Activated CD4-positive, alpha-beta T cell treated with anti-CD3 and anti-CD28 coated beads, Interleukin-2, amount 10 ng/mL, durations not matched to agents 7 days and 5 days (primary cell): ENCODE data around the gene RAB26. TPM values are rescaled to one million over a fixed set of nuclear protein-coding genes. Genes with fewer than 3 reads are reported as not detected.
"Not testable (repeated sequence)": the region's sequence is repeated elsewhere in the genome, so short reads cannot be mapped to it uniquely, and the experiment has no call there.

Experiments
- CTCF ChIA-PET: fragments of 350-600 bp; sonication (Branson Sonifier 250); formaldehyde crosslinking; loops from one replicate; lab custom pipeline; 2021; ENCODE audit warnings: antibody characterized with exemption; lab: Charles Lee
- POLR2A ChIA-PET: fragments of 350-600 bp; sonication (Branson Sonifier 250); formaldehyde crosslinking; loops from one replicate; lab custom pipeline; 2021; ENCODE audit warnings: antibody characterized with exemption; lab: Charles Lee
- DNase-seq: peaks from one replicate; pipeline ENCODE4 v3.0.0-alpha.2; 2020
- H3K27ac Mint-ChIP-seq: one replicate; pipeline ENCODE4 v1.8.0; 2021; ENCODE audit warnings: mild to moderate bottlenecking, moderate library complexity, mixed read lengths
- H3K27me3 Mint-ChIP-seq: one replicate; pipeline ENCODE4 v1.8.0; 2021; ENCODE audit warnings: mixed read lengths
- H3K36me3 Mint-ChIP-seq: one replicate; pipeline ENCODE4 v1.8.0; 2021; ENCODE audit warnings: low read depth, mixed read lengths
- H3K4me1 Mint-ChIP-seq: one replicate; pipeline ENCODE4 v1.8.0; 2021; ENCODE audit warnings: mixed read lengths
- H3K4me3 Mint-ChIP-seq: one replicate; pipeline ENCODE4 v1.8.0; 2021; ENCODE audit warnings: mild to moderate bottlenecking, moderate library complexity, mixed read lengths
- H3K9me3 Mint-ChIP-seq: one replicate; pipeline ENCODE4 v1.8.0; 2021; ENCODE audit warnings: mixed read lengths
- total RNA-seq, 2 experiments: library from RNA; stranded (reverse); gene quantifications; one replicate each; pipeline ENCODE4 v1.2.3, GENCODE V29; 2021

Gene RAB26
- total RNA-seq, 2 experiments from 2014 or later: 0.20 to 0.42 TPM

- Mint-ChIP-seq H3K36me3 (no peaks in the 10 kb centered on the region), H3K27ac (no peak overlapping the region), H3K9me3 (no peaks in the 10 kb centered on the region), H3K4me3 (no peak overlapping the region), H3K27me3 (no peaks in the 10 kb centered on the region), H3K4me1 (peaks cover 2% of the 10 kb centered on the region)
- ChIA-PET POLR2A (no interaction called here), CTCF (interaction anchor here (1.8 kb wide), 1 partner anchor 13 kb away, joined by 3 read pairs; no protein-coding TSS in a partner anchor)
- no peak for DNase-seq
Observed at GRCh38 chr16:2122429-2122828, 26.0 kb upstream of the RAB26 start.

- H3K4me3 Mint-ChIP-seq, H3K27ac Mint-ChIP-seq, DNase-seq, H3K4me1 Mint-ChIP-seq, H3K36me3 Mint-ChIP-seq, CTCF ChIA-PET, H3K27me3 Mint-ChIP-seq, H3K9me3 Mint-ChIP-seq, POLR2A ChIA-PET: not testable (repeated sequence)
Observed at GRCh38 chr16:2122934-2123683, 25.3 kb upstream of the RAB26 start.

- H3K4me1 Mint-ChIP-seq, H3K4me3 Mint-ChIP-seq, H3K27ac Mint-ChIP-seq, H3K36me3 Mint-ChIP-seq, DNase-seq, CTCF ChIA-PET, H3K9me3 Mint-ChIP-seq, H3K27me3 Mint-ChIP-seq, POLR2A ChIA-PET: not testable (repeated sequence)
Observed at GRCh38 chr16:2123706-2124376, 24.6 kb upstream of the RAB26 start.

- DNase-seq, H3K4me1 Mint-ChIP-seq, H3K36me3 Mint-ChIP-seq, CTCF ChIA-PET, H3K27me3 Mint-ChIP-seq, H3K27ac Mint-ChIP-seq, H3K9me3 Mint-ChIP-seq, POLR2A ChIA-PET, H3K4me3 Mint-ChIP-seq: not testable (repeated sequence)
Observed at GRCh38 chr16:2124377-2124693, 24.1 kb upstream of the RAB26 start.

GRCh38 chr16:2124694-2125444 is 23.6 kb upstream of the RAB26 start:
- H3K4me3 Mint-ChIP-seq, DNase-seq, H3K27ac Mint-ChIP-seq, H3K4me1 Mint-ChIP-seq, CTCF ChIA-PET, POLR2A ChIA-PET, H3K36me3 Mint-ChIP-seq, H3K9me3 Mint-ChIP-seq, H3K27me3 Mint-ChIP-seq: not testable (repeated sequence)

GRCh38 chr16:2125609-2126008 is 22.8 kb upstream of the RAB26 start:
- H3K4me3 Mint-ChIP-seq, POLR2A ChIA-PET, H3K27me3 Mint-ChIP-seq, H3K9me3 Mint-ChIP-seq, H3K36me3 Mint-ChIP-seq, H3K27ac Mint-ChIP-seq, H3K4me1 Mint-ChIP-seq, DNase-seq, CTCF ChIA-PET: not testable (repeated sequence)

GRCh38 chr16:2126161-2126743 is 22.2 kb upstream of the RAB26 start:
- POLR2A ChIA-PET, H3K27me3 Mint-ChIP-seq, H3K27ac Mint-ChIP-seq, DNase-seq, H3K36me3 Mint-ChIP-seq, H3K9me3 Mint-ChIP-seq, H3K4me3 Mint-ChIP-seq, H3K4me1 Mint-ChIP-seq: not testable (repeated sequence)
- CTCF ChIA-PET: interaction anchor here (0.6 kb wide), 1 partner anchor 212 kb away, joined by 3 read pairs; no protein-coding TSS in a partner anchor

- CTCF ChIA-PET: interaction anchor here (0.6 kb wide), 1 partner anchor 212 kb away, joined by 3 read pairs; no protein-coding TSS in a partner anchor
- H3K27me3 Mint-ChIP-seq, POLR2A ChIA-PET, DNase-seq, H3K4me1 Mint-ChIP-seq, H3K36me3 Mint-ChIP-seq, H3K9me3 Mint-ChIP-seq, H3K27ac Mint-ChIP-seq, H3K4me3 Mint-ChIP-seq: not testable (repeated sequence)
Observed at GRCh38 chr16:2126928-2127556, 21.4 kb upstream of the RAB26 start.

- H3K27ac Mint-ChIP-seq, H3K4me1 Mint-ChIP-seq, H3K4me3 Mint-ChIP-seq, CTCF ChIA-PET, H3K36me3 Mint-ChIP-seq, H3K27me3 Mint-ChIP-seq, POLR2A ChIA-PET, H3K9me3 Mint-ChIP-seq, DNase-seq: not testable (repeated sequence)
Observed at GRCh38 chr16:2127630-2128280, 20.7 kb upstream of the RAB26 start.

GRCh38 chr16:2129251-2129650 is 19.2 kb upstream of the RAB26 start:
- H3K36me3 Mint-ChIP-seq, POLR2A ChIA-PET, H3K27ac Mint-ChIP-seq, H3K4me1 Mint-ChIP-seq, H3K9me3 Mint-ChIP-seq, CTCF ChIA-PET, H3K4me3 Mint-ChIP-seq, H3K27me3 Mint-ChIP-seq, DNase-seq: not testable (repeated sequence)

GRCh38 chr16:2129890-2130447 is 18.5 kb upstream of the RAB26 start:
- H3K36me3 Mint-ChIP-seq, H3K4me1 Mint-ChIP-seq, H3K27ac Mint-ChIP-seq, DNase-seq, POLR2A ChIA-PET, H3K27me3 Mint-ChIP-seq, H3K9me3 Mint-ChIP-seq, H3K4me3 Mint-ChIP-seq, CTCF ChIA-PET: not testable (repeated sequence)

GRCh38 chr16:2133797-2134196 is 14.6 kb upstream of the RAB26 start:
- H3K4me3 Mint-ChIP-seq, H3K27ac Mint-ChIP-seq, H3K27me3 Mint-ChIP-seq, H3K36me3 Mint-ChIP-seq, DNase-seq, CTCF ChIA-PET, POLR2A ChIA-PET, H3K9me3 Mint-ChIP-seq: not testable (repeated sequence)
- peaks cover 10% of the 10 kb centered on the region for H3K4me1 Mint-ChIP-seq
